H9 (cell line): Measurements from ENCODE around the gene SUN1. TPM values are rescaled to one million over a fixed set of nuclear protein-coding genes. Genes with fewer than 3 reads are reported as not detected.

Source experiments
- DNase-seq: peaks from one replicate; pipeline ENCODE4 v3.0.0-alpha.2; 2017
- H2AFZ ChIP-seq: one replicate; pipeline ENCODE4 v1.6.1; 2013; ENCODE audit warnings: mild to moderate bottlenecking, low read length, control low read depth, moderate library complexity
- H2AK5ac ChIP-seq: 2 replicates; pipeline ENCODE4 v1.6.1; 2013; ENCODE audit warnings: low read length, control low read depth, mixed read lengths; ENCODE audit not compliant: insufficient read length
- H2BK120ac ChIP-seq: one replicate; pipeline ENCODE4 v1.6.1; 2013; ENCODE audit warnings: low read depth, mild to moderate bottlenecking, low read length, control low read depth, inconsistent platforms; ENCODE audit not compliant: poor library complexity, severe bottlenecking
- H2BK12ac ChIP-seq: 2 replicates; pipeline ENCODE4 v1.6.1; 2013; ENCODE audit warnings: low read length, control low read depth, mixed read lengths, low read depth; ENCODE audit not compliant: insufficient read length
- H2BK15ac ChIP-seq: 2 replicates; pipeline ENCODE4 v1.6.1; 2013; ENCODE audit warnings: low read depth, low read length, control low read depth
- H2BK20ac ChIP-seq: one replicate; pipeline ENCODE4 v1.6.1; 2013; ENCODE audit warnings: low read depth, mild to moderate bottlenecking, low read length, control low read depth, inconsistent platforms; ENCODE audit not compliant: poor library complexity, severe bottlenecking
- H2BK5ac ChIP-seq: 2 replicates; pipeline ENCODE4 v1.6.1; 2013; ENCODE audit warnings: low read length, control low read depth, mixed read lengths; ENCODE audit not compliant: insufficient read length
- H3K14ac ChIP-seq: 2 replicates; pipeline ENCODE4 v1.6.1; 2013; ENCODE audit warnings: low read length, control low read depth; ENCODE audit not compliant: insufficient read depth
- H3K18ac ChIP-seq: 2 replicates; pipeline ENCODE4 v1.6.1; 2013; ENCODE audit warnings: low read depth, mild to moderate bottlenecking, mixed read lengths, low read length, control low read depth; ENCODE audit not compliant: insufficient read length
- H3K23ac ChIP-seq: 2 replicates; pipeline ENCODE4 v1.6.1; 2013; ENCODE audit warnings: low read length, control low read depth, mixed read lengths, low read depth; ENCODE audit not compliant: insufficient read length
- H3K23me2 ChIP-seq: 2 replicates; pipeline ENCODE4 v1.6.1; 2013; ENCODE audit warnings: low read depth, mild to moderate bottlenecking, mixed read lengths, low read length, control low read depth; ENCODE audit not compliant: insufficient read length, poor library complexity, severe bottlenecking
- H3K27ac ChIP-seq: 2 replicates; pipeline ENCODE4 v1.5.1; 2013; ENCODE audit warnings: low read length, control low read depth, mixed read lengths, low read depth; ENCODE audit not compliant: insufficient read length
- H3K27me3 ChIP-seq: 2 replicates; pipeline ENCODE4 v1.6.1; 2013; ENCODE audit warnings: low read length, control low read depth, inconsistent platforms; ENCODE audit not compliant: insufficient read depth
- H3K4ac ChIP-seq: 2 replicates; pipeline ENCODE4 v1.6.1; 2013; ENCODE audit warnings: low read depth, mild to moderate bottlenecking, control low read depth, inconsistent platforms, low read length, moderate library complexity
- H3K4me1 ChIP-seq: 2 replicates; pipeline ENCODE4 v1.6.1; 2013; ENCODE audit warnings: low read length, control low read depth, inconsistent platforms; ENCODE audit not compliant: insufficient read depth
- H3K4me2 ChIP-seq: 2 replicates; pipeline ENCODE4 v1.6.1; 2013; ENCODE audit warnings: low read length, control low read depth, mixed read lengths; ENCODE audit not compliant: insufficient read length, insufficient read depth
- H3K56ac ChIP-seq: 2 replicates; pipeline ENCODE4 v1.6.1; 2013; ENCODE audit warnings: low read depth, mild to moderate bottlenecking, mixed read lengths, low read length, control low read depth; ENCODE audit not compliant: insufficient read length
- H3K79me1 ChIP-seq: 2 replicates; pipeline ENCODE4 v1.6.1; 2013; ENCODE audit warnings: low read depth, mild to moderate bottlenecking, moderate library complexity, low read length, control low read depth, inconsistent platforms; ENCODE audit not compliant: insufficient read depth, poor library complexity, severe bottlenecking
- H3K79me2 ChIP-seq: 2 replicates; pipeline ENCODE4 v1.6.1; 2013; ENCODE audit warnings: low read length, control low read depth, inconsistent platforms; ENCODE audit not compliant: insufficient read depth
- H3K9ac ChIP-seq: 2 replicates; pipeline ENCODE4 v1.6.1; 2013; ENCODE audit warnings: low read length, control low read depth, mixed read lengths; ENCODE audit not compliant: insufficient read length; ENCODE audit errors: extremely low read depth
- H3K9me3 ChIP-seq: one replicate; pipeline ENCODE4 v1.6.1; 2013; ENCODE audit warnings: low read depth, low read length, inconsistent platforms; ENCODE audit not compliant: control insufficient read depth
- H3T11ph ChIP-seq: one replicate; pipeline ENCODE4 v1.6.1; 2013; ENCODE audit warnings: mild to moderate bottlenecking, low read length, control low read depth, inconsistent platforms
- H4K20me1 ChIP-seq: one replicate; pipeline ENCODE4 v1.6.1; 2013; ENCODE audit not compliant: control insufficient read depth, insufficient read length, insufficient read depth
- H4K5ac ChIP-seq: 2 replicates; pipeline ENCODE4 v1.6.1; 2013; ENCODE audit warnings: low read depth, mild to moderate bottlenecking, mixed read lengths, low read length, control low read depth; ENCODE audit not compliant: insufficient read length
- H4K8ac ChIP-seq: replicated peaks from 2 replicates; pipeline ENCODE4 v1.6.1; 2013; ENCODE audit warnings: low read length, control low read depth, mixed read lengths, low read depth; ENCODE audit not compliant: insufficient read length
- H4K91ac ChIP-seq: 2 replicates; pipeline ENCODE4 v1.6.1; 2013; ENCODE audit warnings: low read depth, mild to moderate bottlenecking, moderate library complexity, mixed read lengths, low read length, control low read depth; ENCODE audit not compliant: insufficient read length
- H3K27ac Mint-ChIP-seq, 3 experiments: 2 replicates in 2 of 3; 3 replicates in 1 of 3; pipeline ENCODE4 v1.8.0; 2020 to 2021; ENCODE audit warnings: mixed read lengths in 3 of 3, mild to moderate bottlenecking in 1 of 3, moderate library complexity in 1 of 3
- H3K27me3 Mint-ChIP-seq: 2 replicates; pipeline ENCODE4 v1.8.0; 2021; ENCODE audit warnings: low read depth, mild to moderate bottlenecking, moderate library complexity, mixed read lengths
- H3K36me3 Mint-ChIP-seq, 3 experiments: 2 replicates in 2 of 3; 3 replicates in 1 of 3; pipeline ENCODE4 v1.8.0; 2020 to 2021; ENCODE audit warnings: low read depth in 3 of 3, mixed read lengths in 3 of 3; ENCODE audit not compliant: insufficient read depth in 1 of 3
- H3K4me1 Mint-ChIP-seq, 2 experiments: 2 replicates each; pipeline ENCODE4 v1.8.0; 2020; ENCODE audit warnings: mixed read lengths in 2 of 2
- H3K4me3 Mint-ChIP-seq, 2 experiments: 2 replicates in 1 of 2; 3 replicates in 1 of 2; pipeline ENCODE4 v1.8.0; 2020 to 2021; ENCODE audit warnings: mild to moderate bottlenecking in 2 of 2, mixed read lengths in 2 of 2, moderate library complexity in 1 of 2
- H3K9me3 Mint-ChIP-seq, 2 experiments: 2 replicates in 1 of 2; 3 replicates in 1 of 2; pipeline ENCODE4 v1.8.0; 2020; ENCODE audit warnings: mild to moderate bottlenecking in 2 of 2, mixed read lengths in 2 of 2, moderate library complexity in 1 of 2
- WGBS: extraction: QIAGEN DNeasy Blood & Tissue Kit; methylation state at CpG from one replicate; pipeline ENCODE4 v1.1.7; 2013; ENCODE audit warnings: missing lambda C conversion rate, low lambda C conversion rate, mixed read lengths; ENCODE audit not compliant: insufficient read length; ENCODE audit errors: extremely low coverage; 5-methylcytosine and 5-hydroxymethylcytosine counted together
- total RNA-seq: library from RNA; stranded (reverse); gene quantifications from 2 replicates; pipeline ENCODE4 v1.2.1, GENCODE V29; 2021
- TF ChIP-seq, protein P1 (sequence below): fragments of 200-600 bp; sonication (generic); conservative IDR thresholded peaks from 3 replicates; pipeline ENCODE4 v1.8.0; 2021; ENCODE audit warnings: antibody characterized with exemption, mild to moderate bottlenecking

Gene SUN1
- total RNA-seq, 1 experiment from 2014 or later: 118 TPM

DNA sequence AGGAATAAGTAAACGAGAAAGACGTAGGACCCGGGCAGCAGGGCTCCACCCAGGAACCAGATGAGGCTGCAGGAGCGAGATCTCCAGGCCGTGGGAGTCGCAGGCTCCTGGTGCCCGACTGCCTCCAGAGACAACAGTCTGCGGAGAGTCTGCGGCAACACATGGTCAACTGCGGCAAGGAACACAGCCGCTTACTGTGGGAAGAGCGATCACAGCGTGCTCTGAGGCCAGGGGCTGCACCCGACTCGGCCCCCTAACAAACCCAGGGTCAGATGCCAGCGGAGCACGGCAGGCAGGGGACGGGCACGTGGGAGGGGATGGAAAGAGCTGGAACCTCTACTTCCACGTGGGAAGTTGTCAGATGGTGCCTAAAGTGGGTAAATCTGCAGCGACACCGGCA is 70.7 kb downstream of the SUN1 start:
- Mint-ChIP-seq H3K4me1 (peaks cover 2 to 3% of the 10 kb centered on the region in 2 experiments; a peak in 1 of 4 replicates), H3K27me3 (peaks cover 17% of the 10 kb centered on the region), H3K27ac (peak overlapping the region in 1 of 3 experiments; percentile 93; a peak in 1 of 7 replicates), H3K4me3 (no peak overlapping the region), H3K9me3 (no peaks in the 10 kb centered on the region; a peak in 1 of 5 replicates), H3K36me3 (no peaks in the 10 kb centered on the region; a peak in 1 of 7 replicates)
- Histone ChIP-seq H3K4me2 (no peak overlapping the region), H2BK12ac (no peak overlapping the region), H3K23ac (no peak overlapping the region), H3K14ac (no peak overlapping the region), H3T11ph (no peak overlapping the region), H2AFZ (no peak overlapping the region), H3K18ac (no peak overlapping the region), H2BK15ac (no peak overlapping the region), H3K9ac (no peak overlapping the region), H3K27ac (no peak overlapping the region), H3K79me2 (no peaks in the 10 kb centered on the region), H2BK20ac (no peak overlapping the region), H4K8ac (no peak overlapping the region), H3K27me3 (no peaks in the 10 kb centered on the region; the same call in 1 of the 2 replicates), H3K4ac (no peak overlapping the region), H3K56ac (no peak overlapping the region), H3K4me1 (no peaks in the 10 kb centered on the region), H3K79me1 (no peaks in the 10 kb centered on the region), H4K91ac (no peak overlapping the region), H3K9me3 (no peaks in the 10 kb centered on the region), H2AK5ac (no peak overlapping the region), H4K20me1 (no peaks in the 10 kb centered on the region), H3K23me2 (no peaks in the 10 kb centered on the region), H2BK5ac (no peak overlapping the region), H2BK120ac (no peak overlapping the region), H4K5ac (no peak overlapping the region)
- TF ChIP-seq, protein P1, sequence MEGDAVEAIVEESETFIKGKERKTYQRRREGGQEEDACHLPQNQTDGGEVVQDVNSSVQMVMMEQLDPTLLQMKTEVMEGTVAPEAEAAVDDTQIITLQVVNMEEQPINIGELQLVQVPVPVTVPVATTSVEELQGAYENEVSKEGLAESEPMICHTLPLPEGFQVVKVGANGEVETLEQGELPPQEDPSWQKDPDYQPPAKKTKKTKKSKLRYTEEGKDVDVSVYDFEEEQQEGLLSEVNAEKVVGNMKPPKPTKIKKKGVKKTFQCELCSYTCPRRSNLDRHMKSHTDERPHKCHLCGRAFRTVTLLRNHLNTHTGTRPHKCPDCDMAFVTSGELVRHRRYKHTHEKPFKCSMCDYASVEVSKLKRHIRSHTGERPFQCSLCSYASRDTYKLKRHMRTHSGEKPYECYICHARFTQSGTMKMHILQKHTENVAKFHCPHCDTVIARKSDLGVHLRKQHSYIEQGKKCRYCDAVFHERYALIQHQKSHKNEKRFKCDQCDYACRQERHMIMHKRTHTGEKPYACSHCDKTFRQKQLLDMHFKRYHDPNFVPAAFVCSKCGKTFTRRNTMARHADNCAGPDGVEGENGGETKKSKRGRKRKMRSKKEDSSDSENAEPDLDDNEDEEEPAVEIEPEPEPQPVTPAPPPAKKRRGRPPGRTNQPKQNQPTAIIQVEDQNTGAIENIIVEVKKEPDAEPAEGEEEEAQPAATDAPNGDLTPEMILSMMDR: no peak
- WGBS: no CpG with 5 or more reads among the region's 22 CpGs
- no peak for DNase-seq
